ENCODE results near the gene SLC26A1. TPM values are rescaled to one million over a fixed set of nuclear protein-coding genes. Genes with fewer than 3 reads are reported as not detected.

The SLC26A1 gene
- total RNA-seq, 1 experiment from 2014 or later, result 0.68 TPM

- H3K4me1 Mint-ChIP-seq (ENCODE audit: low read depth, unreplicated experiment), result no peaks in the 10 kb centered on the region
- H3K27ac Mint-ChIP-seq (ENCODE audit: unreplicated experiment), result no peak overlapping the region
- peaks cover 25% of the 10 kb centered on the region for H3K36me3 Mint-ChIP-seq (ENCODE audit: insufficient read depth, unreplicated experiment)
- no peaks in the 10 kb centered on the region for H3K9me3 Mint-ChIP-seq (ENCODE audit: low read depth, unreplicated experiment)
- H3K27me3 Mint-ChIP-seq (ENCODE audit: unreplicated experiment), result no peaks in the 10 kb centered on the region
- TF ChIP-seq, protein P1, sequence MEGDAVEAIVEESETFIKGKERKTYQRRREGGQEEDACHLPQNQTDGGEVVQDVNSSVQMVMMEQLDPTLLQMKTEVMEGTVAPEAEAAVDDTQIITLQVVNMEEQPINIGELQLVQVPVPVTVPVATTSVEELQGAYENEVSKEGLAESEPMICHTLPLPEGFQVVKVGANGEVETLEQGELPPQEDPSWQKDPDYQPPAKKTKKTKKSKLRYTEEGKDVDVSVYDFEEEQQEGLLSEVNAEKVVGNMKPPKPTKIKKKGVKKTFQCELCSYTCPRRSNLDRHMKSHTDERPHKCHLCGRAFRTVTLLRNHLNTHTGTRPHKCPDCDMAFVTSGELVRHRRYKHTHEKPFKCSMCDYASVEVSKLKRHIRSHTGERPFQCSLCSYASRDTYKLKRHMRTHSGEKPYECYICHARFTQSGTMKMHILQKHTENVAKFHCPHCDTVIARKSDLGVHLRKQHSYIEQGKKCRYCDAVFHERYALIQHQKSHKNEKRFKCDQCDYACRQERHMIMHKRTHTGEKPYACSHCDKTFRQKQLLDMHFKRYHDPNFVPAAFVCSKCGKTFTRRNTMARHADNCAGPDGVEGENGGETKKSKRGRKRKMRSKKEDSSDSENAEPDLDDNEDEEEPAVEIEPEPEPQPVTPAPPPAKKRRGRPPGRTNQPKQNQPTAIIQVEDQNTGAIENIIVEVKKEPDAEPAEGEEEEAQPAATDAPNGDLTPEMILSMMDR (IDR thresholded peaks at IDR 0.05; ENCODE audit: unreplicated experiment), result no peak
- BruUV-seq (replicated peaks), result no TSS peak
- intact Hi-C loops (cut with micrococcal nuclease; ENCODE audit: unreplicated experiment), result no loop called here
- H3K4me3 Mint-ChIP-seq (ENCODE audit: low read depth, unreplicated experiment), result no peak overlapping the region
- no peak for DNase-seq
- CTCF ChIA-PET, result no interaction called here
These were observed 36.8 kb upstream of the SLC26A1 start for GRCh38 chr4:1030031-1030430.

- Mint-ChIP-seq H3K27ac (ENCODE audit: unreplicated experiment) (no peak overlapping the region), H3K27me3 (ENCODE audit: unreplicated experiment) (no peaks in the 10 kb centered on the region), H3K36me3 (ENCODE audit: insufficient read depth, unreplicated experiment) (peaks cover 30% of the 10 kb centered on the region), H3K9me3 (ENCODE audit: low read depth, unreplicated experiment) (no peaks in the 10 kb centered on the region), H3K4me3 (ENCODE audit: low read depth, unreplicated experiment) (no peak overlapping the region), H3K4me1 (ENCODE audit: low read depth, unreplicated experiment) (no peaks in the 10 kb centered on the region)
- CTCF ChIA-PET, result no interaction called here
- no peak for DNase-seq
- BruUV-seq (replicated peaks), result no TSS peak
- intact Hi-C loops (cut with micrococcal nuclease; ENCODE audit: unreplicated experiment), result no loop called here
- TF ChIP-seq, protein P1 (IDR thresholded peaks at IDR 0.05; ENCODE audit: unreplicated experiment), result no peak
These were observed 36.3 kb upstream of the SLC26A1 start for GRCh38 chr4:1029529-1029928.

- H3K9me3 Mint-ChIP-seq (ENCODE audit: low read depth, unreplicated experiment), result no peaks in the 10 kb centered on the region
- H3K27ac Mint-ChIP-seq (ENCODE audit: unreplicated experiment), result no peak overlapping the region
- H3K4me1 Mint-ChIP-seq (ENCODE audit: low read depth, unreplicated experiment), result no peaks in the 10 kb centered on the region
- no peaks in the 10 kb centered on the region for H3K27me3 Mint-ChIP-seq (ENCODE audit: unreplicated experiment)
- TF ChIP-seq, protein P1 (IDR thresholded peaks at IDR 0.05; ENCODE audit: unreplicated experiment), result no peak
- intact Hi-C loops (cut with micrococcal nuclease; ENCODE audit: unreplicated experiment), result no loop called here
- CTCF ChIA-PET, result no interaction called here
- no TSS peak for BruUV-seq (replicated peaks)
- peaks cover 30% of the 10 kb centered on the region for H3K36me3 Mint-ChIP-seq (ENCODE audit: insufficient read depth, unreplicated experiment)
- DNase-seq, result no peak
- H3K4me3 Mint-ChIP-seq (ENCODE audit: low read depth, unreplicated experiment), result no peak overlapping the region
These were observed 35.5 kb upstream of the SLC26A1 start for GRCh38 chr4:1028574-1029220.

DNA sequence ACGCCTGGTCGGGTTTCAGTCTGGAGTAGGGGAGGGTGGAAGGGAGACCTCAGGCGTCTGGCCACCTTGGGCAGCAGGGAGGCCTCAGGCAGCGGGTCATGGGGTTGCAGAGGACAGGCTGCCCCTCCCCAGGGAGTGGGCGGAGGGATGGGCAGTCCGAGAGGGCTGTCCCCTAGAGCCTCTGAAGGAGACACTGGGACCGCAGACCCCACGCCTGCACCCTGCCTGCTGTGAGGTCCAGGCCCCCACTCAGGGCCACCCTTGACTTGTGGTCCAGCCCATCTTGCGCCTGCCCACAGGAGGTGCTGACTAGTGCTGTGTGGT, 34.7 kb upstream of the SLC26A1 start:
- CTCF ChIA-PET, result no interaction called here
- intact Hi-C loops (cut with micrococcal nuclease; ENCODE audit: unreplicated experiment), result no loop called here
- H3K36me3 Mint-ChIP-seq (ENCODE audit: insufficient read depth, unreplicated experiment), result peaks cover 30% of the 10 kb centered on the region
- no peaks in the 10 kb centered on the region for H3K9me3 Mint-ChIP-seq (ENCODE audit: low read depth, unreplicated experiment)
- H3K27ac Mint-ChIP-seq (ENCODE audit: unreplicated experiment), result no peak overlapping the region
- DNase-seq, result no peak
- no TSS peak for BruUV-seq (replicated peaks)
- H3K27me3 Mint-ChIP-seq (ENCODE audit: unreplicated experiment), result no peaks in the 10 kb centered on the region
- no peak overlapping the region for H3K4me3 Mint-ChIP-seq (ENCODE audit: low read depth, unreplicated experiment)
- TF ChIP-seq, protein P1 (IDR thresholded peaks at IDR 0.05; ENCODE audit: unreplicated experiment), result no peak
- H3K4me1 Mint-ChIP-seq (ENCODE audit: low read depth, unreplicated experiment), result no peaks in the 10 kb centered on the region

All from Calu3 (cell line).